Pulmonary artery endothelial cell (primary cell): ENCODE results near the gene FAM81A. TPM values are rescaled to one million over a fixed set of nuclear protein-coding genes. Genes with fewer than 3 reads are reported as not detected.
A peak's percentile ranks its signal among the peaks of the same experiment; 100 is the strongest.
"Not testable (repeated sequence)": the region's sequence is repeated elsewhere in the genome, so short reads cannot be mapped to it uniquely, and the experiment has no call there.

ENCODE experiments used
- DNase-seq: peaks from one replicate; pipeline ENCODE4 v3.0.0-alpha.2; 2011; ENCODE audit warnings: low read depth, low spot score
- total RNA-seq: library from RNA; depleted of rRNA; stranded (reverse); fragments of >200 nt; gene quantifications from 2 replicates; pipeline ENCODE4 v1.2.3, GENCODE V29; 2014

Gene FAM81A
- total RNA-seq, 1 donor from 2014 or later = 0.07 TPM

GRCh38 chr15:59484399-59484798 is 46.4 kb downstream of the FAM81A start:
- DNase-seq = no peak

GRCh38 chr15:59485036-59485435 is 47.0 kb downstream of the FAM81A start:
- no peak for DNase-seq

- DNase-seq = not testable (repeated sequence)
These were observed 51.5 kb downstream of the FAM81A start for GRCh38 chr15:59489485-59489884.

GRCh38 chr15:59491062-59491461 is 53.1 kb downstream of the FAM81A start:
- no peak for DNase-seq

- peak; percentile 27 for DNase-seq
These were observed 54.7 kb downstream of the FAM81A start for GRCh38 chr15:59492389-59493377.

GRCh38 chr15:59501597-59501996 is 63.6 kb downstream of the FAM81A start:
- peak; percentile 20 for DNase-seq

GRCh38 chr15:59515190-59515589 is 77.2 kb downstream of the FAM81A start:
- no peak for DNase-seq

GRCh38 chr15:59516655-59517461 is 78.9 kb downstream of the FAM81A start:
- no peak for DNase-seq

GRCh38 chr15:59519329-59519728 is 81.3 kb downstream of the FAM81A start:
- no peak for DNase-seq

GRCh38 chr15:59521443-59521842 is 83.5 kb downstream of the FAM81A start:
- no peak for DNase-seq

- no peak for DNase-seq
These were observed 85.0 kb downstream of the FAM81A start for GRCh38 chr15:59522988-59523461.

GRCh38 chr15:59523702-59524101 is 85.7 kb downstream of the FAM81A start:
- DNase-seq = no peak

- no peak for DNase-seq
These were observed 86.3 kb downstream of the FAM81A start for GRCh38 chr15:59524331-59524731.

GRCh38 chr15:59526466-59526865 is 88.5 kb downstream of the FAM81A start:
- not testable (repeated sequence) for DNase-seq

GRCh38 chr15:59528429-59528828 is 90.4 kb downstream of the FAM81A start:
- no peak for DNase-seq

GRCh38 chr15:59528961-59529402 is 91.0 kb downstream of the FAM81A start:
- peak; percentile 51 for DNase-seq

- DNase-seq = no peak
These were observed 93.2 kb downstream of the FAM81A start for GRCh38 chr15:59531066-59531675.

- no peak for DNase-seq
These were observed 94.9 kb downstream of the FAM81A start for GRCh38 chr15:59532770-59533379.

GRCh38 chr15:59536553-59536952 is 98.6 kb downstream of the FAM81A start:
- DNase-seq = no peak

- DNase-seq = no peak
These were observed 99.4 kb downstream of the FAM81A start for GRCh38 chr15:59537403-59537802.

- no peak for DNase-seq
These were observed 100.5 kb downstream of the FAM81A start for GRCh38 chr15:59538494-59538893.
